ENCODE results near the gene MXD4. TPM values are rescaled to one million over a fixed set of nuclear protein-coding genes. Genes with fewer than 3 reads are reported as not detected.
A peak's percentile ranks its signal among the peaks of the same experiment; 100 is the strongest.

MXD4 gene
- total and polyA plus RNA-seq, 9 of the 15 experiments (the other 6 are each of a cell fraction or from before 2014, with no cell fraction given), result 0.06 to 13.5 (median 5.9) TPM

DNA sequence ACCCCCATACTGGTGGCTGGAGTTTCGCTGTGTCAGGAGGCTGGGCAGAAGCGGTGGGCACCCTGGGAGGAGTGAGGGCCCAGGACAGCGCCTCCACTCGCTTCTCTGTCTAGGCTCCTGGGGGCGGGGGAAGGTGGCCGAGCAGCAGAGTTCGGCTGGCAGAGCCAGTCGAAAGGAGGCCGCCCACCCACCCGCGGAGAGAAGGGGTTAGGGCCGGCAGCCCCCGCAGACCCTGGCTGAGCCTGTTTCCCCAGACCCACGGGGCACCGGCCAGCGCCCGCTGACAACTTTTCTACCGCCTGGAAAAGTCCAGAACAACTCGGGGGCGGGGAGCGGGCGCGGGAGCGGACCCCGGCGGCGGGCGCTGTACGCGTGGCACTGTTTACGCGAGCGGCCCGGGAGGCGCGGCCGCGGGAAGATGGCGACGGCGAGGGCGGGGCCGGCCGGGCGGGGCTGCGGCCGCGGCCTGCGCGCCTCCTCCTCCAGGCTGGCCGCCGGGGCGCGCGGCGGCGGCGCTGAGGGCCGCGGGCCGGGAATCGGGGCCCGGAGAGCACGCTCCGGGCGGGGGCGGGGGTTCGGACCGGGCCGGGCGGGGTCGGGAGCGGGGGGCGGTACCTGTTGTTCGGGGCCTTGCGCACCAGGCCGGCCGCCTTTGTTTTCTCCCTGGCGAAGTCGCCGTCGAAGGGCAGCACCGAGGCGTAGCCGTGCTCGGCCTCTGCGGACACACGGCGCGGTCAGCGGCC is 628 bp downstream of the MXD4 start (continued):
- TF ChIP-seq RBM22 (IDR thresholded peaks at IDR 0.05; ENCODE audit: low read depth, low read length, poor library complexity, severe bottlenecking) (no peak), HSF4 (CRISPR knock-in tag; IDR thresholded peaks at IDR 0.05; ENCODE audit: borderline replicate concordance) (no peak), KDM2B (CRISPR knock-in tag; IDR thresholded peaks at IDR 0.05) (0 out of 2 replicates have a peak, but pooled peaks have one; percentile 14), POLR2G (IDR thresholded peaks at IDR 0.05; ENCODE audit: low read depth, low read length) (peak; percentile 58; the same call in 1 of the 2 replicates), RBFOX2 (IDR thresholded peaks at IDR 0.05; ENCODE audit: low read depth, low read length) (peak; percentile 76), EGR1 (conservative IDR thresholded peaks at IDR 0.05) (peak; percentile 51; the same call in 1 of the 2 replicates), MXI1 (IDR thresholded peaks at IDR 0.05; ENCODE audit: low read depth, low read length) (peak; percentile 44; the same call in 1 of the 2 replicates), RB1 (IDR thresholded peaks at IDR 0.05; ENCODE audit: low read depth) (peak; percentile 43; the same call in 1 of the 2 replicates), ZZZ3 (IDR thresholded peaks at IDR 0.05) (no peak), ZNF395 (CRISPR knock-in tag; IDR thresholded peaks at IDR 0.05) (peak; percentile 32; the same call in 1 of the 2 replicates), E2F6 (IDR thresholded peaks at IDR 0.05; ENCODE audit: borderline replicate concordance in 1 of 2, extremely low read depth in 1 of 2, insufficient read depth in 1 of 2, insufficient read length in 1 of 2, low read depth in 1 of 2, low read length in 1 of 2, poor library complexity in 1 of 2, severe bottlenecking in 1 of 2) (peak; percentile 16 to 69), CCNT2 (IDR thresholded peaks at IDR 0.05; ENCODE audit: borderline replicate concordance, extremely low read depth, insufficient read length, low read depth, low read length) (peak; percentile 69), NONO (IDR thresholded peaks at IDR 0.05; ENCODE audit: low read depth in 2 of 2, low read length in 1 of 2) (0 out of 4 replicates have a peak, but pooled peaks of 1 of the 2 experiments have one; percentile 18), GABPB1 (CRISPR knock-in tag; IDR thresholded peaks at IDR 0.05) (no peak; the same call in 1 of the 2 replicates), SP1 (CRISPR knock-in tag; IDR thresholded peaks at IDR 0.05) (peak; percentile 50; the same call in 1 of the 2 replicates), HEY1 (CRISPR knock-in tag; IDR thresholded peaks at IDR 0.05; ENCODE audit: borderline replicate concordance) (no peak), ZNF436 (CRISPR knock-in tag; IDR thresholded peaks at IDR 0.05) (peak; percentile 76)
- TF ChIP-seq, protein P1, sequence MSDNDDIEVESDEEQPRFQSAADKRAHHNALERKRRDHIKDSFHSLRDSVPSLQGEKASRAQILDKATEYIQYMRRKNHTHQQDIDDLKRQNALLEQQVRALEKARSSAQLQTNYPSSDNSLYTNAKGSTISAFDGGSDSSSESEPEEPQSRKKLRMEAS (CRISPR knock-in tag; IDR thresholded peaks at IDR 0.05), result peak; percentile 24; the same call in 1 of the 2 replicates
- TF ChIP-seq, protein P2, sequence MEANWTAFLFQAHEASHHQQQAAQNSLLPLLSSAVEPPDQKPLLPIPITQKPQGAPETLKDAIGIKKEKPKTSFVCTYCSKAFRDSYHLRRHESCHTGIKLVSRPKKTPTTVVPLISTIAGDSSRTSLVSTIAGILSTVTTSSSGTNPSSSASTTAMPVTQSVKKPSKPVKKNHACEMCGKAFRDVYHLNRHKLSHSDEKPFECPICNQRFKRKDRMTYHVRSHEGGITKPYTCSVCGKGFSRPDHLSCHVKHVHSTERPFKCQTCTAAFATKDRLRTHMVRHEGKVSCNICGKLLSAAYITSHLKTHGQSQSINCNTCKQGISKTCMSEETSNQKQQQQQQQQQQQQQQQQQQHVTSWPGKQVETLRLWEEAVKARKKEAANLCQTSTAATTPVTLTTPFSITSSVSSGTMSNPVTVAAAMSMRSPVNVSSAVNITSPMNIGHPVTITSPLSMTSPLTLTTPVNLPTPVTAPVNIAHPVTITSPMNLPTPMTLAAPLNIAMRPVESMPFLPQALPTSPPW (CRISPR knock-in tag; IDR thresholded peaks at IDR 0.05), result peak; percentile 90

Data from K562 (cell line).